Measurements from ENCODE around the gene EXD3. TPM values are rescaled to one million over a fixed set of nuclear protein-coding genes. Genes with fewer than 3 reads are reported as not detected.
A peak's percentile ranks its signal among the peaks of the same experiment; 100 is the strongest.

EXD3 gene
- total and polyA plus RNA-seq, 7 donors = 8.9 to 29.7 (median 18.0) TPM

DNA sequence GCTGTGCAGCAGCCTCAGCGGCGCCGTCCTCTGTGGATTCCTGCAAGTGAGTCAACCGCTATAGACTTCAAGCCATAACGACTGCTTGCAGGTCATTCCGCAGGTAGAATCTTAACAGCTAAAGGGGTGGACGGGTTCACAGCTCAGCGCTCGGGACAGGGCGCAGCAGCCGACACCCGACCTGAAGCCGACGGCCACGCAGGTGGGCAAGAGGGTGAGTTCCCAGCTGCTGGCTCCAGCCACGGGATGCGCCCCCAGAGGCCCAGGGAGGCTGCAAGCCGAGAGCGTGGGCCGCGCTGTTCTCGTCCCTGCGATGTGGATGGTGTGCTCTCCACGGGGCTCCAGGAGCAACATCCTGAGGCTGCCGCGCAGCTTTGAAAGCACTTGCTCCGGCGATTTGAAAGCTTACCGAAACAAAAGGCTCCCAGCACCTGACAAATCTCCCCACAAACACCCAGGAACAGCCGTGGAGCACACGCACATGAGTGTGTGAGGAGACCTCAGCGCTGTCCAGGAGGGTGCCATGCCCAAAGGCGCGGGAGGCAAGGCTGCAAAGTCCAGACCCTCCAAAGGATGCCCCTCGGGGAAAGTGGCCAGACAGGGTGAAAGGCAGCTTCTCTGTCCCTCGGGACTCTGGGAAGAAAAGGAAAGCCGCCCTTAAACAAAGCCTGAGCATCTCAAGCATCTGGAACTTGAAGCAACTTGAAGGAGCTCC is 48.7 kb downstream of the EXD3 start:
- H3K27ac ChIP-seq = no peak overlapping the region
- DNase-seq = peak; percentile 29
- intact Hi-C loops (cut with DNase I) = no loop called here
- H3K4me3 ChIP-seq = no peak overlapping the region
- TF ChIP-seq POLR2AphosphoS5 (IDR thresholded peaks at IDR 0.05) = no peak
- no peak for TF ChIP-seq EP300 (IDR thresholded peaks at IDR 0.05)
- TF ChIP-seq POLR2A (IDR thresholded peaks at IDR 0.05) = no peak
- TF ChIP-seq, protein P1, sequence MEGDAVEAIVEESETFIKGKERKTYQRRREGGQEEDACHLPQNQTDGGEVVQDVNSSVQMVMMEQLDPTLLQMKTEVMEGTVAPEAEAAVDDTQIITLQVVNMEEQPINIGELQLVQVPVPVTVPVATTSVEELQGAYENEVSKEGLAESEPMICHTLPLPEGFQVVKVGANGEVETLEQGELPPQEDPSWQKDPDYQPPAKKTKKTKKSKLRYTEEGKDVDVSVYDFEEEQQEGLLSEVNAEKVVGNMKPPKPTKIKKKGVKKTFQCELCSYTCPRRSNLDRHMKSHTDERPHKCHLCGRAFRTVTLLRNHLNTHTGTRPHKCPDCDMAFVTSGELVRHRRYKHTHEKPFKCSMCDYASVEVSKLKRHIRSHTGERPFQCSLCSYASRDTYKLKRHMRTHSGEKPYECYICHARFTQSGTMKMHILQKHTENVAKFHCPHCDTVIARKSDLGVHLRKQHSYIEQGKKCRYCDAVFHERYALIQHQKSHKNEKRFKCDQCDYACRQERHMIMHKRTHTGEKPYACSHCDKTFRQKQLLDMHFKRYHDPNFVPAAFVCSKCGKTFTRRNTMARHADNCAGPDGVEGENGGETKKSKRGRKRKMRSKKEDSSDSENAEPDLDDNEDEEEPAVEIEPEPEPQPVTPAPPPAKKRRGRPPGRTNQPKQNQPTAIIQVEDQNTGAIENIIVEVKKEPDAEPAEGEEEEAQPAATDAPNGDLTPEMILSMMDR (IDR thresholded peaks at IDR 0.05) = no peak
- peaks cover 0 to 17% (median 0%) of the 10 kb centered on the region in 4 donors for H3K36me3 ChIP-seq
- no peaks in the 10 kb centered on the region for H3K27me3 ChIP-seq
- WGBS, 2 donors = 96% methylated on average over 37 of the region's 37 CpGs
- H3K4me1 ChIP-seq = no peaks in the 10 kb centered on the region
- no peaks in the 10 kb centered on the region for H3K9me3 ChIP-seq

DNA sequence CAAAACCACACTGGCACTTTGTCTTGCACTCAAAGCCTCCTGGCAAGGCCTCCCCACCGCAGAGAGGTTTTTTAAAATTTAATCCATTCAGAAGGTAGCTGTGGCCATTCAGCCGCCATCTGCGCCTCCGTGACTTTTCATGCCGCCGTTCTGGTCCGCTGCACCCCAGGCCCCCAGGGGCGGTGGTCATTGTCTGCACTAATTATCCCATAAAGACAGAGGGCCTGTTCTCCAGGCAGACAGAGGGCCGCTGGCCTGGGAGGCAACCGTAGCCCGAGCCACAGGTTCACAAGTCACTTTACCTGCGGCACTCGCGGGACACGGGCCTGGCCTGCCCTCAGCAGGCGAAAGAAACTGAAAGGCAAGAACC is 49.4 kb downstream of the EXD3 start:
- TF ChIP-seq POLR2A (IDR thresholded peaks at IDR 0.05) = no peak
- TF ChIP-seq POLR2AphosphoS5 (IDR thresholded peaks at IDR 0.05) = no peak
- TF ChIP-seq EP300 (IDR thresholded peaks at IDR 0.05) = no peak
- TF ChIP-seq, protein P1 (IDR thresholded peaks at IDR 0.05) = no peak
- Histone ChIP-seq H3K27ac (no peak overlapping the region), H3K36me3 (peaks cover 0 to 17% (median 0%) of the 10 kb centered on the region in 4 donors), H3K4me3 (no peak overlapping the region), H3K27me3 (no peaks in the 10 kb centered on the region), H3K9me3 (no peaks in the 10 kb centered on the region), H3K4me1 (peaks cover 0 to 2% (median 0%) of the 10 kb centered on the region in 4 donors)
- intact Hi-C loops (cut with DNase I) = no loop called here
- 91 to 96% methylated on average over 16 of the region's 16 CpGs for WGBS, 2 donors
- peak; percentile 48 for DNase-seq

DNA sequence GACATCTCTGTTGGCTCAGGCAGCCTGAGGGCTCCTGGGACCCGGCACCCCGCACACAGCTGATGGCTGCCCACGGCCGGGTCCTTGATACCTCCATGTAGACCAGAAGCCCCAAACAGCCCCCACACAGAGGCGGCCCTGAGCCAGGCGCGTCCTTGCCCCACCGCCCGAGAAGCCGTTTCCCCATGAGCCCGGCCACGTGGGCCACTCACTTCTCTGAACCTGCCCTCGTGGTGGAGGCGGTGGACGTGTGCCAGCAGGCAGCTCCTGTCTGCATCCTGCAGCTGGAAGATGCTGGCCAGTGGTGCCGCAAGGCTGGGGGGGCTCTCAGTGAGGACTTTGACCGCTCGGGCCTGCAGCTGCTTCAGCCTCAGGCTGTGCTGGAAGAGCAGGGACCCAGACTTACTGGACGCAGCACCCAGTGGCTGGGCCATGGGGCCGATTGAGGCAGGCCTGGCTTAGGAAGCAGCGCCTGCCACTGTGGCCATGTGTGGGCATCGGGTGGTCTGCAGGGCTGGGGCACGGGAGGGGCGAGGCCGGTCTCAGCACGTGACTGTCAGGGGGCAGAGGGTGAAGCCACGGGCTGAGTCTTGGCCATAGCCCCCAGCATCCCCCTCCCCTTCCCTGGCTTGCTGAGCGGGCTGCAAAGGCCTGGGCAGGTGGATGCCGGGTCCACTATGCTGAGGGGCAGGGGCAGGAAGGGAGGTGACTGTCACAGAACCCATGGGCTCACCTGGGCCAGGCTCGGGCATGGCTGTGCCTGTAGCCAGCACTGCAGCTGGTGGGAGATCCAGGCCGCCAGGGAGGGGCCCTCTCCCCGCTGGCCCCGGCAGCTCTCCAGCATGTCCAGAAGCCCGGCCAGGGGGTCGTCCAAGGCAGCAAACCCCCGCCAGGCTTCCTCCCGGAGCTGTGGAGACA is 50.0 kb downstream of the EXD3 start:
- peak; percentile 57 for DNase-seq
- 91 to 95% methylated on average over 37 of the region's 37 CpGs for WGBS, 2 donors
- TF ChIP-seq POLR2AphosphoS5 (IDR thresholded peaks at IDR 0.05) = no peak
- no peak for TF ChIP-seq EP300 (IDR thresholded peaks at IDR 0.05)
- TF ChIP-seq, protein P1 (IDR thresholded peaks at IDR 0.05) = no peak
- TF ChIP-seq POLR2A (IDR thresholded peaks at IDR 0.05) = no peak

DNA sequence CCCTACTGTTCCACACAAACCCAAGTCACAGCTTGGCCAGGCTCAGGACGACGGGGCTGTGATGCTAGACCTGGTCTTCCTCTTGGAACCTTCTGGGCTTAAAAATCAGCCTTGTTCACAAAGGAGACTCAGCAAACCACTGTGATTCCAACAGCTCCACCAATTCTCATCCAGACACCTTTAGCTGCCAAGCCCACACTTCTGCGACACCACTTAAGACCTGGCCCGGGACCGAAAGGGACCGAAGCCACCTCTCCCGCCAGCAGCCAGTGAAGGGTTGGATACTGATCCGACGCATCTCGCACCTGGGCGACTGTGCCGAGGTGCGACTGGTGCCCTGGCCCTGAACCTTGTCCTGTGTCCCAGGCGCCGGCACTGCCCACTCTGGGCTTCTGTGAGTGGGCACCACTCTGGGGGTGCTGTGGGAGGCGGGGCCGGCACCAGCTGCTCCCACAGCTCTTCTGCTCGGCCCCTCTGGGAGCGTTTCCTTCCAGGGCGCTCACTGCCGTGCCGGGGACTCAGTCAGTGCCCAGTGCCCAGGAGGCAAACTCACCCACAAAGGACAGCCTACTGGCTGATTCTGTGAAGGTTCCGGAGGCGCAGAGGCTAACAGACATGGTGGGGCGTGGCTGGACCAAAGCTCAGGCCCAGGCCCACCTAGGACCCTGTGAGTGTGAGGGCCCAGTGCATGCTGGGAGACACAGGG is 50.9 kb downstream of the EXD3 start:
- Histone ChIP-seq H3K36me3 (peaks cover 0 to 21% (median 0%) of the 10 kb centered on the region in 4 donors), H3K27ac (no peak overlapping the region), H3K4me1 (peaks cover 0 to 7% (median 0%) of the 10 kb centered on the region in 4 donors), H3K27me3 (no peaks in the 10 kb centered on the region), H3K4me3 (no peak overlapping the region), H3K9me3 (no peaks in the 10 kb centered on the region)
- peak; percentile 54 for DNase-seq
- no peak for TF ChIP-seq POLR2A (IDR thresholded peaks at IDR 0.05)
- no peak for TF ChIP-seq POLR2AphosphoS5 (IDR thresholded peaks at IDR 0.05)
- TF ChIP-seq EP300 (IDR thresholded peaks at IDR 0.05) = no peak
- TF ChIP-seq, protein P1 (IDR thresholded peaks at IDR 0.05) = no peak
- whole genome bisulfite sequencing, 2 donors = 95 to 96% methylated on average over 25 of the region's 25 CpGs
- intact Hi-C loops (cut with DNase I) = no loop called here

More for the DNA sequence above, 50.0 kb downstream of the EXD3 start:
- Histone ChIP-seq H3K27me3 (no peaks in the 10 kb centered on the region), H3K36me3 (peaks cover 0 to 17% (median 0%) of the 10 kb centered on the region in 4 donors), H3K4me3 (no peak overlapping the region), H3K9me3 (no peaks in the 10 kb centered on the region), H3K4me1 (peaks cover 0 to 7% (median 0%) of the 10 kb centered on the region in 4 donors), H3K27ac (no peak overlapping the region)
- intact Hi-C loops (cut with DNase I) = no loop called here

All from sigmoid colon (tissue), 7 donors.